WTC11 (cell line): ENCODE measurements around the gene PRSS27.

Experiments used
- HMGXB4 ChIP-seq: sonication (generic); formaldehyde crosslinking; IDR thresholded peaks from 2 replicates; pipeline ENCODE4 v1.8.1; 2023; ENCODE audit warnings: mild to moderate bottlenecking, moderate library complexity, missing genetic modification reagents
- KAT7 ChIP-seq: sonication (generic); formaldehyde crosslinking; IDR thresholded peaks from 2 replicates; pipeline ENCODE4 v1.8.1; 2023; ENCODE audit warnings: missing genetic modification reagents, mild to moderate bottlenecking, borderline replicate concordance
- TF ChIP-seq, protein P1 (sequence below): fragments of 200-600 bp; IDR thresholded peaks from 2 replicates; pipeline ENCODE4 v1.8.0; 2022; ENCODE audit warnings: antibody characterized with exemption

GRCh38 chr16:2744711-2745110 lies 24.7 kb upstream of the PRSS27 start:
- TF ChIP-seq, protein P1, sequence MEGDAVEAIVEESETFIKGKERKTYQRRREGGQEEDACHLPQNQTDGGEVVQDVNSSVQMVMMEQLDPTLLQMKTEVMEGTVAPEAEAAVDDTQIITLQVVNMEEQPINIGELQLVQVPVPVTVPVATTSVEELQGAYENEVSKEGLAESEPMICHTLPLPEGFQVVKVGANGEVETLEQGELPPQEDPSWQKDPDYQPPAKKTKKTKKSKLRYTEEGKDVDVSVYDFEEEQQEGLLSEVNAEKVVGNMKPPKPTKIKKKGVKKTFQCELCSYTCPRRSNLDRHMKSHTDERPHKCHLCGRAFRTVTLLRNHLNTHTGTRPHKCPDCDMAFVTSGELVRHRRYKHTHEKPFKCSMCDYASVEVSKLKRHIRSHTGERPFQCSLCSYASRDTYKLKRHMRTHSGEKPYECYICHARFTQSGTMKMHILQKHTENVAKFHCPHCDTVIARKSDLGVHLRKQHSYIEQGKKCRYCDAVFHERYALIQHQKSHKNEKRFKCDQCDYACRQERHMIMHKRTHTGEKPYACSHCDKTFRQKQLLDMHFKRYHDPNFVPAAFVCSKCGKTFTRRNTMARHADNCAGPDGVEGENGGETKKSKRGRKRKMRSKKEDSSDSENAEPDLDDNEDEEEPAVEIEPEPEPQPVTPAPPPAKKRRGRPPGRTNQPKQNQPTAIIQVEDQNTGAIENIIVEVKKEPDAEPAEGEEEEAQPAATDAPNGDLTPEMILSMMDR: no peak
- TF ChIP-seq KAT7 (CRISPR knock-in tag): no peak
- TF ChIP-seq HMGXB4 (CRISPR knock-in tag): no peak
